Measurements from ENCODE around the gene DHRS1.

DHRS1 gene

GRCh38 chr14:24299255-24300191 lies at the start of gene DHRS1, which contains the start of gene NOP9:
TSS of gene DHRS1 (minus strand) at chr14:24299780. CDS start at chr14:24299106, 674 bp downstream.
TSS of gene NOP9 (plus strand) at chr14:24299850. CDS start at chr14:24299955, 105 bp downstream.
- Mint-ChIP-seq H3K27ac (peak within 1 kb of the TSS; percentile 91), H3K36me3 (peaks cover 75% of the 10 kb centered on the region), H3K9me3 (no peaks in the 10 kb centered on the region), H3K4me1 (peaks cover 53% of the 10 kb centered on the region), H3K4me3 (peak within 1 kb of the TSS; percentile 87)
- peak; percentile 85 for ATAC-seq
- peak; percentile 96 for DNase-seq (ENCODE audit: low spot score in 2 of 2)

GRCh38 chr14:24348186-24348585 lies 48.6 kb upstream of the DHRS1 start:
- Mint-ChIP-seq H3K4me1 (no peaks in the 10 kb centered on the region), H3K36me3 (no peaks in the 10 kb centered on the region), H3K9me3 (no peaks in the 10 kb centered on the region), H3K27ac (no peak overlapping the region), H3K4me3 (no peak overlapping the region)
- ATAC-seq: no peak
- DNase-seq (ENCODE audit: low spot score in 2 of 2): no peak

GRCh38 chr14:24347134-24347533 lies 47.6 kb upstream of the DHRS1 start:
- Mint-ChIP-seq H3K4me3 (no peak overlapping the region), H3K4me1 (no peaks in the 10 kb centered on the region), H3K36me3 (no peaks in the 10 kb centered on the region), H3K9me3 (no peaks in the 10 kb centered on the region), H3K27ac (no peak overlapping the region)
- DNase-seq (ENCODE audit: low spot score in 2 of 2) (no peak), ATAC-seq (no peak)

GRCh38 chr14:24343795-24344660 lies 44.4 kb upstream of the DHRS1 start:
- Mint-ChIP-seq H3K27ac (no peak overlapping the region), H3K9me3 (no peaks in the 10 kb centered on the region), H3K4me3 (no peak overlapping the region), H3K4me1 (peaks cover 10% of the 10 kb centered on the region), H3K36me3 (no peaks in the 10 kb centered on the region)
- DNase-seq (ENCODE audit: low spot score in 2 of 2) (no peak), ATAC-seq (no peak)

- Mint-ChIP-seq H3K27ac (no peak overlapping the region), H3K4me1 (peaks cover 21% of the 10 kb centered on the region), H3K36me3 (peaks cover 2% of the 10 kb centered on the region), H3K4me3 (no peak overlapping the region), H3K9me3 (no peaks in the 10 kb centered on the region)
- DNase-seq (ENCODE audit: low spot score in 2 of 2) (no peak), ATAC-seq (no peak)
Observed at GRCh38 chr14:24342889-24343288, 43.3 kb upstream of the DHRS1 start.

GRCh38 chr14:24340606-24341005 lies 41.0 kb upstream of the DHRS1 start:
- peaks cover 28% of the 10 kb centered on the region for H3K4me1 Mint-ChIP-seq
- H3K36me3 Mint-ChIP-seq: peaks cover 22% of the 10 kb centered on the region
- H3K27ac Mint-ChIP-seq: no peak overlapping the region
- DNase-seq (ENCODE audit: low spot score in 2 of 2) (no peak), ATAC-seq (no peak)
- no peak overlapping the region for H3K4me3 Mint-ChIP-seq
- H3K9me3 Mint-ChIP-seq: no peaks in the 10 kb centered on the region

- H3K27ac Mint-ChIP-seq: peak within 1 kb of the TSS; percentile 80
- H3K9me3 Mint-ChIP-seq: no peaks in the 10 kb centered on the region
- peaks cover 37% of the 10 kb centered on the region for H3K4me1 Mint-ChIP-seq
- ATAC-seq (peak; percentile 93), DNase-seq (ENCODE audit: low spot score in 2 of 2) (peak; percentile 46 to 80)
- peak within 1 kb of the TSS; percentile 82 for H3K4me3 Mint-ChIP-seq
- H3K36me3 Mint-ChIP-seq: peaks cover 22% of the 10 kb centered on the region
Observed at GRCh38 chr14:24339284-24340151, 39.9 kb upstream of the DHRS1 start, which contains the start of gene RIPK3. TSS of gene RIPK3 (minus strand) at chr14:24339991. CDS start at chr14:24339826, 165 bp downstream.

- peaks cover 22% of the 10 kb centered on the region for H3K36me3 Mint-ChIP-seq
- ATAC-seq (no peak), DNase-seq (ENCODE audit: low spot score in 2 of 2) (no peak)
- peaks cover 37% of the 10 kb centered on the region for H3K4me1 Mint-ChIP-seq
- peak overlapping the region; percentile 23 for H3K27ac Mint-ChIP-seq
- peak overlapping the region; percentile 82 for H3K4me3 Mint-ChIP-seq
- H3K9me3 Mint-ChIP-seq: no peaks in the 10 kb centered on the region
Observed at GRCh38 chr14:24338843-24339242, 39.3 kb upstream of the DHRS1 start.

- peaks cover 22% of the 10 kb centered on the region for H3K36me3 Mint-ChIP-seq
- H3K4me1 Mint-ChIP-seq: peaks cover 39% of the 10 kb centered on the region
- no peak overlapping the region for H3K27ac Mint-ChIP-seq
- DNase-seq (ENCODE audit: low spot score in 2 of 2): no peak
- ATAC-seq: no peak
- H3K9me3 Mint-ChIP-seq: no peaks in the 10 kb centered on the region
- no peak overlapping the region for H3K4me3 Mint-ChIP-seq
Observed at GRCh38 chr14:24337824-24338175, 38.2 kb upstream of the DHRS1 start.

- Mint-ChIP-seq H3K36me3 (peaks cover 24% of the 10 kb centered on the region), H3K4me1 (peaks cover 44% of the 10 kb centered on the region), H3K4me3 (no peak overlapping the region), H3K9me3 (no peaks in the 10 kb centered on the region), H3K27ac (no peak overlapping the region)
- no peak for DNase-seq (ENCODE audit: low spot score in 2 of 2)
- no peak for ATAC-seq
Observed at GRCh38 chr14:24337144-24337823, 37.7 kb upstream of the DHRS1 start.

- ATAC-seq (no peak), DNase-seq (ENCODE audit: low spot score in 2 of 2) (no peak)
- Mint-ChIP-seq H3K4me3 (peak overlapping the region; percentile 78), H3K36me3 (peaks cover 29% of the 10 kb centered on the region), H3K9me3 (no peaks in the 10 kb centered on the region), H3K27ac (no peak overlapping the region), H3K4me1 (peaks cover 61% of the 10 kb centered on the region)
Observed at GRCh38 chr14:24335461-24336171, 36.0 kb upstream of the DHRS1 start.

GRCh38 chr14:24334431-24335291 lies 35.1 kb upstream of the DHRS1 start, which contains the start of gene ADCY4:
TSS of gene ADCY4 (minus strand) at chr14:24335071. CDS start at chr14:24334652, 419 bp downstream.
- peak in 1 of 2 donors; percentile 66 for DNase-seq (ENCODE audit: low spot score in 2 of 2)
- Mint-ChIP-seq H3K9me3 (no peaks in the 10 kb centered on the region), H3K27ac (no peak within 1 kb of the TSS), H3K4me1 (peaks cover 65% of the 10 kb centered on the region), H3K36me3 (peaks cover 33% of the 10 kb centered on the region), H3K4me3 (peak within 1 kb of the TSS; percentile 78)
- no peak for ATAC-seq
